Measurements from ENCODE around the gene NUBPL.
"Not testable (repeated sequence)": the region's sequence is repeated elsewhere in the genome, so short reads cannot be mapped to it uniquely, and the experiment has no call there.

Gene NUBPL

DNA sequence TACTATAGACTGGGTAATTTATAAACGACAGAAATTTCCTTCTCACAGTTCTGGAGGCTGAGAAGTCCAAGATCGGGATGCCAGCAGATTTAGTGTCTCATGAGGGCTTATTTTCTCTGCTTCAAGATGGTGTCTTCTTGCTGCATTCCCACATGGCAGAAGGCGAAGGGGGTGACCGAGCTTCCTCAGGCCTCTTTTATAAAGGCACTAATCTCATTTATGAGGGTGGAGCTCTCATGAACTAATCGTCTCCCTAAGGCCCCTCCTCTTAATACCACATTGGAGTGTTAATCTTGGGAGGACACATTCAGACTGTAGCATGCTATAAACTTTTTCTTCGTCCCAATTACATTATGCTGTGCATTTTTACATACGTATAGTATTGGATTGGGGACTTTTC is 315.5 kb downstream of the NUBPL start:
- no peaks in the 10 kb centered on the region for H3K4me1 Mint-ChIP-seq (ENCODE audit: low read depth in 2 of 2)
- no peak overlapping the region for H3K4me3 Mint-ChIP-seq
- H3K27ac Mint-ChIP-seq = no peak overlapping the region
- no peaks in the 10 kb centered on the region for H3K36me3 Mint-ChIP-seq (ENCODE audit: insufficient read depth)
- H3K9me3 Mint-ChIP-seq = peaks cover 0 to 4% of the 10 kb centered on the region in 2 donors
- no peak for DNase-seq
- ATAC-seq (replicated peaks) = no peak
- peaks cover 0 to 9% of the 10 kb centered on the region in 2 donors for H3K27me3 Mint-ChIP-seq

DNA sequence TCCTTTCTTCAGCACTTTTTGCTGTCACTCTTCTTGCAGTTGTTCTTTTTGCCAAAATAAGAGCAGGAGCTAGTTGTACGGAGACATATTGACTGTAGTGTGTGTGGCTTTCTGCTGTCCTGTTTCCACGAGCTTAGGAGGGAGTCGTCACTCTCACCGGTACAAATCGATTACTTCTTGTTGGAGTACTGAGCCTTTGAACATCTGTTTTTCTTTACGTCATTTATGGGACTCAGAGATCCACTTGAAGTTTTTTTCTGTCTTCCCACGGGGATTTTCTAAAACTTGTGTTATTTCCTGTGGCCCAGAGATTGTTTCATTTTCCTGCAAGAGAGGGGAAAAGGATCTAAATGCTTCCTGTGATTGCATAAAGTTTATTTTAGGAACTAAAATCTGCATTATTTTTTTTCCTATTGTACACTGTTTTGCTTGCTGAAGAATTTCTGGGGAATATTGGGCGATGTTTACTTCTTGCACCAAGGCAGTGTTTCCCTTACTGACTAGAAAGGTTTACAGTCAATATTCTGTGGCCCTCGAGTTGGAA is 316.1 kb downstream of the NUBPL start:
- Mint-ChIP-seq H3K9me3 (peaks cover 0 to 4% of the 10 kb centered on the region in 2 donors), H3K27ac (no peak overlapping the region), H3K4me3 (no peak overlapping the region), H3K4me1 (ENCODE audit: low read depth in 2 of 2) (no peaks in the 10 kb centered on the region), H3K27me3 (peaks cover 0 to 9% of the 10 kb centered on the region in 2 donors), H3K36me3 (ENCODE audit: insufficient read depth) (no peaks in the 10 kb centered on the region)
- ATAC-seq (replicated peaks) = no peak
- DNase-seq = no peak

GRCh38 chr14:31879661-31880348 is 318.6 kb downstream of the NUBPL start:
- ATAC-seq (replicated peaks) = no peak
- no peak overlapping the region for H3K27ac Mint-ChIP-seq
- H3K4me3 Mint-ChIP-seq = no peak overlapping the region
- H3K36me3 Mint-ChIP-seq (ENCODE audit: insufficient read depth) = no peaks in the 10 kb centered on the region
- no peaks in the 10 kb centered on the region for H3K4me1 Mint-ChIP-seq (ENCODE audit: low read depth in 2 of 2)
- peaks cover 0 to 2% of the 10 kb centered on the region in 2 donors for H3K9me3 Mint-ChIP-seq
- no peak for DNase-seq
- H3K27me3 Mint-ChIP-seq = peaks cover 0 to 9% of the 10 kb centered on the region in 2 donors

- Mint-ChIP-seq H3K9me3 (no peaks in the 10 kb centered on the region), H3K4me1 (ENCODE audit: low read depth in 2 of 2) (no peaks in the 10 kb centered on the region), H3K36me3 (ENCODE audit: insufficient read depth) (no peaks in the 10 kb centered on the region), H3K27me3 (peaks cover 0 to under 1% of the 10 kb centered on the region in 2 donors), H3K27ac (no peak overlapping the region), H3K4me3 (no peak overlapping the region)
- DNase-seq (no peak), ATAC-seq (replicated peaks) (no peak)
These were observed 319.7 kb downstream of the NUBPL start for GRCh38 chr14:31880935-31881334.

- H3K4me3 Mint-ChIP-seq = no peak overlapping the region
- H3K27ac Mint-ChIP-seq = no peak overlapping the region
- no peaks in the 10 kb centered on the region for H3K36me3 Mint-ChIP-seq (ENCODE audit: insufficient read depth)
- H3K9me3 Mint-ChIP-seq = no peaks in the 10 kb centered on the region
- ATAC-seq (replicated peaks) (no peak), DNase-seq (no peak)
- no peaks in the 10 kb centered on the region for H3K27me3 Mint-ChIP-seq
- no peaks in the 10 kb centered on the region for H3K4me1 Mint-ChIP-seq (ENCODE audit: low read depth in 2 of 2)
These were observed 320.5 kb downstream of the NUBPL start for GRCh38 chr14:31881531-31882310.

- H3K36me3 Mint-ChIP-seq (ENCODE audit: insufficient read depth) = no peaks in the 10 kb centered on the region
- H3K4me3 Mint-ChIP-seq = no peak overlapping the region
- ATAC-seq (replicated peaks) (no peak), DNase-seq (no peak)
- H3K27me3 Mint-ChIP-seq = no peaks in the 10 kb centered on the region
- no peak overlapping the region for H3K27ac Mint-ChIP-seq
- no peaks in the 10 kb centered on the region for H3K4me1 Mint-ChIP-seq (ENCODE audit: low read depth in 2 of 2)
- H3K9me3 Mint-ChIP-seq = no peaks in the 10 kb centered on the region
These were observed 323.0 kb downstream of the NUBPL start for GRCh38 chr14:31884238-31884637.

GRCh38 chr14:31884776-31885379 is 323.7 kb downstream of the NUBPL start:
- Mint-ChIP-seq H3K27ac (no peak overlapping the region), H3K4me1 (ENCODE audit: low read depth in 2 of 2) (no peaks in the 10 kb centered on the region), H3K36me3 (ENCODE audit: insufficient read depth) (no peaks in the 10 kb centered on the region), H3K9me3 (no peaks in the 10 kb centered on the region), H3K4me3 (no peak overlapping the region), H3K27me3 (no peaks in the 10 kb centered on the region)
- ATAC-seq (replicated peaks) = no peak
- DNase-seq = no peak

DNA sequence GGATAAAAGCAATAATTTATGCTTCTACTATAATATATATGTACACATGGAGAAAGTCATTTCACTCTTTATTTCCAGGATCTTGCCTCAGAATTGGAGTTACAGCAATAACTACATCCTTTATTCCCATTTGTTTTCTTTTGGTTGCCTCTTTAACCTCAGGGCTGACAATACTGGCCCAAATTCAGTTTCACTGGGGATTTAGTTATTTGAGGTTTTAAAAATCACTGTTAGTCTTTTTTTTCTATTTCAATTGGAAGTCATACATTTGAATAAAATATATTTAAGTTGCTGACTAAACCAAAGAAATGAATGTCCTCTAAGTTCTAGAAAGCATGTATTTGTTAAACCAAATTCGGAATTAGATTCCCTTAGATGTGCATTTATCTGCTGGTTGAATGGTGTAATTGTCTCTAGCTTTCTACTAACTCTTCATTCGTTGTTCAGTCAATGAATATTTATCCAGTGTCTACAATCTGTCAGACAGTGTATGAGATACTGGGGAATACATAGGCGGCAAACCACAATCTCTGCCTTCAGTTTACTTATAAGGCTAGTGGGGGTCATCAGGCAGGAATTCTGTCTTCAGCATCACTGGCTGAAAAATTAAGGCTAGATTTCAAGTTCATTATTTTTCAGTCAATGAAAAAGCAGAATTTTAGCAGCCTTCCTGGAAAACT is 325.1 kb downstream of the NUBPL start:
- H3K9me3 Mint-ChIP-seq = no peaks in the 10 kb centered on the region
- no peak overlapping the region for H3K4me3 Mint-ChIP-seq
- DNase-seq (no peak), ATAC-seq (replicated peaks) (no peak)
- no peaks in the 10 kb centered on the region for H3K27me3 Mint-ChIP-seq
- H3K4me1 Mint-ChIP-seq (ENCODE audit: low read depth in 2 of 2) = no peaks in the 10 kb centered on the region
- no peak overlapping the region for H3K27ac Mint-ChIP-seq
- no peaks in the 10 kb centered on the region for H3K36me3 Mint-ChIP-seq (ENCODE audit: insufficient read depth)

- no peak for DNase-seq
- H3K9me3 Mint-ChIP-seq = no peaks in the 10 kb centered on the region
- peaks cover 0 to 13% of the 10 kb centered on the region in 2 donors for H3K27me3 Mint-ChIP-seq
- no peaks in the 10 kb centered on the region for H3K36me3 Mint-ChIP-seq (ENCODE audit: insufficient read depth)
- no peak for ATAC-seq (replicated peaks)
- no peak overlapping the region for H3K27ac Mint-ChIP-seq
- H3K4me3 Mint-ChIP-seq = no peak overlapping the region
- H3K4me1 Mint-ChIP-seq (ENCODE audit: low read depth in 2 of 2) = peaks cover 0 to 1% of the 10 kb centered on the region in 2 donors
These were observed 326.9 kb downstream of the NUBPL start for GRCh38 chr14:31887929-31888580.

DNA sequence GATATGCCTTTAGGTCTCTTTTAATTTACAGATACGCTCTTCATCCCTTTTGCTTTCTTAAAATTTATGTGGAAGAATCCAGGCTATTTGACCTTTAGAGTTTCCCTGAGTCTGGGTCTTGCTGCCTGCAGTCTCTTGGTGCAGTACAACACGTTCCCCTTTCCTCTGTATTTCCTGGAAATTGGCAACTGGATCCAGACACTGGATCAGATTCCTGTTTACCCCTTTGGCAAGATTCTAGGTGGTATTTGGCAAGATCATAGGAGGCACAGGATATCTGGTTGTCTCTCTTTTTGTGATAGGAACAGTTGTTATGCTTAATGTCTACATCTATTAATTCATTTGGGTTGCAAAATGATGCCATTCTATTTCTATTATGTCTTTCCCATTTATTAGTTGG is 328.1 kb downstream of the NUBPL start:
- no peak overlapping the region for H3K4me3 Mint-ChIP-seq
- peaks cover 2 to 13% of the 10 kb centered on the region in 2 donors for H3K27me3 Mint-ChIP-seq
- H3K36me3 Mint-ChIP-seq (ENCODE audit: insufficient read depth) = no peaks in the 10 kb centered on the region
- ATAC-seq (replicated peaks) (no peak), DNase-seq (no peak)
- no peak overlapping the region for H3K27ac Mint-ChIP-seq
- peaks cover 0 to 1% of the 10 kb centered on the region in 2 donors for H3K4me1 Mint-ChIP-seq (ENCODE audit: low read depth in 2 of 2)
- no peaks in the 10 kb centered on the region for H3K9me3 Mint-ChIP-seq

DNA sequence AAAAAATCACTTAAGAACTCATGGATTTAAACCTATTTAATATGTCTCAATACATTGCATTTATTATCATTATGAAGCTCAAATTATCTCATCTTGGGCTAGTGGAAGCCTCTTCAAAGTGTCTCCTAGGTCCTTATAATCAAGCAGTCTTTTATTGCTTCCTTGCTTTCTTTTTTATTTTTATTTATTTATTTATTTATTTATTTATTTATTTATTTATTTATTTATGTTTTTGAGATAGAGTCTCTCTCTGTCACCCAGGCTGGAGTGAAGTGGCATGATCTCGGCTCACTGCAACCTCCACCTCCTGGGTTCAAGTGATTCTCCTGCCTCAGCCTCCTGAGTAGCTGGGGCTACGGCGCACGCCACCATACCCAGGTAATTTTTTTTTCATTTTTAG is 329.0 kb downstream of the NUBPL start:
- not testable (repeated sequence) for H3K9me3 Mint-ChIP-seq; H3K27ac Mint-ChIP-seq; H3K4me3 Mint-ChIP-seq; ATAC-seq (replicated peaks); H3K4me1 Mint-ChIP-seq (ENCODE audit: low read depth in 2 of 2); DNase-seq; H3K36me3 Mint-ChIP-seq (ENCODE audit: insufficient read depth)
- peaks cover 11 to 17% of the 10 kb centered on the region in 2 donors for H3K27me3 Mint-ChIP-seq

DNA sequence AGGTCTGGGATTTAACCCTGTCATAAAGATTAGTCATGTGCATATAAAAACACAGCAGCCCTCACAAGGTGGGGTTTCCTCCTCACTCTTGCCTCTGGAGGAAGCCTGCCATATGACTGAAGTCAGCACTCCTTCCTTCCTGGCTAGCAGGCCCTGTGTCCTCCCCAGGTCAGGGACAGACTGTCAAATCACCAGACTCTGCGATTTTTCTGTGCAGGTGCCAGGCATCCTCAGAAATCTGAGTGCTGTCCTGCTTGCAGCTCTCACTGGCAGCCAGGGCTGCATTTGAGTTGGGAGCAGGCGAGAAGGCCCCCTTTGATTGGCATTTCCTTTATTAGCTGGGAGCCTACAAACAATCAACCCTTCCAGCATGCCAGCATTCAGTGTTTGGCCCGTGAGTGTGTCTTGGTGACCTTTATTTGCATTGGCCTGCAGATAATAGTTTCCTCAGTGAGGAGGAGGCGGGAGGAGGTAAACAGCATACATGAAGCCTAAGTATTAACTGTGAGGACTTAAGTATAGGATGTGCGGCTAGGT is 332.1 kb downstream of the NUBPL start:
- H3K4me1 Mint-ChIP-seq (ENCODE audit: low read depth in 2 of 2) = peaks cover 0 to 1% of the 10 kb centered on the region in 2 donors
- ATAC-seq (replicated peaks) (no peak), DNase-seq (no peak)
- H3K27me3 Mint-ChIP-seq = peaks cover 16 to 23% of the 10 kb centered on the region in 2 donors
- H3K9me3 Mint-ChIP-seq = no peaks in the 10 kb centered on the region
- no peaks in the 10 kb centered on the region for H3K36me3 Mint-ChIP-seq (ENCODE audit: insufficient read depth)
- no peak overlapping the region for H3K27ac Mint-ChIP-seq
- H3K4me3 Mint-ChIP-seq = no peak overlapping the region

DNA sequence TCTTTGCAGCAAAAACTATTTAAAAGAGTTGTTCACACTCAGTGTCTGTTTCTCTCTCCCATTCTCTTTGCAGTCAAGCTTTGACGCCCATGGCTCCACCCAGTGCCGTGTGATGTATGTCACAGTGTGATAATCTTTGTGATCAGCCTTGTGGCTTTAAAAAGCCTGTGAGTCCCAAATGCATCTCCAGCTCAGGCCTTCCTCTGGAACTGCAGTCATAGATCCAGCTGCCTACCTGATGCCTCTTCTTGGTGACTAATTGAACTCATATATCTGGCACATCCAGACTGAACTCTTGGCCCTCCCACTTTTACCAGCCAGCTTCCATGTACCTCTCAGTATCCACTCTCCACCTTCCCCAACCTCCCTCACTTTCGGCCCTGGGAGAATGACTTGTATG is 333.1 kb downstream of the NUBPL start:
- DNase-seq (no peak), ATAC-seq (replicated peaks) (no peak)
- no peak overlapping the region for H3K27ac Mint-ChIP-seq
- H3K9me3 Mint-ChIP-seq = no peaks in the 10 kb centered on the region
- H3K27me3 Mint-ChIP-seq = peaks cover 16 to 23% of the 10 kb centered on the region in 2 donors
- no peak overlapping the region for H3K4me3 Mint-ChIP-seq
- H3K36me3 Mint-ChIP-seq (ENCODE audit: insufficient read depth) = no peaks in the 10 kb centered on the region
- peaks cover 0 to 1% of the 10 kb centered on the region in 2 donors for H3K4me1 Mint-ChIP-seq (ENCODE audit: low read depth in 2 of 2)
